HG03342 (cell line): ENCODE data around the gene CTNNB1.

Source experiments
- ATAC-seq: cut with Tn5 transposase; IDR thresholded peaks from one replicate; pipeline ENCODE4 v1.9.1; 2021; ENCODE audit warnings: mild to moderate bottlenecking, moderate library complexity; ENCODE audit not compliant: unreplicated experiment

CTNNB1 gene

DNA sequence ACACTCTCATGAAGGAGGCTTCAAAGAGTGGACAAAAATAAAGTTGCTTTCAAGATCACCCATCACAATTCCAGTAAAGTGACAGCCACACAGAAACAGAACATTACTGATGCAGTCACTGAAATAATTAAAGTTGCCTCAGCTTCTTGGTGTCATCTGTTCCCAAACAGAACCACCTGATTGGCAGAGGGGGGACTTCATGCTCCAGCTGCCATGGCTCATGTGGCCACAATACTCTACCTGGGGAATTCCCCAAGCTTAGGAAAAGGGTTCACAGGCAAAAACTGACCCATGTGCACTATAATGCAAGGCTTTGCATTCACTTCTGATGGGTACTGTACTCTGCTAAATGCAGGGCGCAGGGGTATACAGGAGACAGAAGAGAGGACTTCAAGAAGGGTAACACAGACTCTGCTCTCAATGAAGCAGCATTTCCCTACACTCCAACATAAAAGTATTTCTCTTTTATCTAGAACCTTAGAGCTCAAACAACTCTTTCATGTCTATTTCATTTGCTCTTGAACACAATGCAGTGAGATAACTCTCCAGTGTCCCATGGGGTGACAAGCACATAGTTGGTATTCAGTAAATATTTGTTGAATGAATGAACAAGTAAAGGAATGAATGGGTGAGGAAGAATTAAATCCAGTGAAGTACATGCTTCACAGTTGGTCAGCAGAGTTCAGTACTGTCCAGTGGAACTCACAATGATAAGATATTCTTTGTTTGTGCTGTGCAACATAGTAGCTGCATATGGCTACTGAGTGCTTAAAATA is 8.6 kb upstream of the CTNNB1 start:
- ATAC-seq, result no peak

DNA sequence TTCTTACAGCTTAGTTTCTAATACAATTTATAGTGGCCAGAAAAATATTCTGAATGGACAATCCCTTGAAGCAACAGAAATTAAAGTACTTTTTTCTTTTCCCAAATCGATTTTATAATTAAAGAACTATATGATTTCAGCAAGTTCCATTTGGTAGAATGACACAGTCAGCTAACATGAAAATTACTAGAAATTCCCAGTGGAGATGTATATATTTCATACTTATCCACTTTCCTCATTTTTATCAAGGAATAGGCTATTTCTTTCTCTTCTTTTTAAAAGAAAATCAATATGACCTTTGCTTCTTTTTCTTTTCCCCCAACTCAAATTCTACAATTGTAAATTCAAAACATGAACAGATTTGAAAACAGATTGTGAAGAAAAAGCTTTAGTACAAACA is 6.4 kb upstream of the CTNNB1 start:
- no peak for ATAC-seq

DNA sequence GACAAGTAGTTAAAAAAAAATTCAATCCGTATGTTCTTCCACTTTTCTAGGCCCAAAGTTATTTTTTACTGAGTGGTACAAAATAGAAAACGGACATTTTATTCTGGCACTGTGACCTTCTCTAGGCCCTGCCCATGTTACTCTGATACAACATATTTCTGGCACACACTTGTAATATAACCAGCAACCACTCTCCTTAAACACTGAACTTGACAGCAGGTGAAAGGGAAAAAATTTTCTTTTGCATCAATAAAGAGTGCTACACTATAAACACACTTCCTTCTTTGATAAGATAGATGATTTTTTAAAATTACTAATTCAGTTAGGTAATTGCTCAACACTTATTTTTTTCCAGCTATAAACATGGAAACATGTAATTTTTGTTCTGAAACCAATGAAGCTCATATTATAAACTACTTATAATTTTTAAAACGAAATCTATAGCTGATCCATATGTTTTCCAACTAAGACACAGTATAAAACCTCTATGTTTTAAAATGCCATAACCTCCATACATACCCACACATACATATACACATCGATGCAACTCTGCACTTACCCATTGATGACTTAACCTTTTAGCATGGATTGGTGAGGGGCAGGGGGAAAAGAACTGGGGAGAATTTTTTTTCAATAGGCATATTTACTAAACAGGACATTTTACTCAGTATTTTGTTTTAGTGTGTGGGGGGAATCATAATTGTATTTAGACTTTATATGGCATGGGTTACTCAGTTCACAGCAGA is 5.3 kb upstream of the CTNNB1 start:
- no peak for ATAC-seq

DNA sequence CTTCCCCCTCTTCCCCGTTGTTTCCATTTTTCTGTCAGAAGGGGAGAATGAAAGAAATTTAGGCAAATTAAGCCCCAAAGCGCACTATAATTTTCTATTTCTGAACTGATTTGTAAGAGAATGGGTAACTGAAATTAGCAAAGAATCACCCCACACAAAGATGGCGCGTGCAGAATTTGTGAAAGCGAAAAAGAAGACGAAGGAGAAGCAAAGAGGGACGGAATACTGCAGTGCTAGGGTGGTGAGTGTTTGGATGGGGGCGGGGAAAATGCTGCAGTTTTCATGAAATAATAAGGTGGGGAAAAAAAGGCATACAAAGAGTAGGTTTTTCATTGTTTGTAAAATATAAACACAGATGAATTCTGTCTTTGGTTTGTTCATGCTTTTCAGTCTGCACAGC is 4.6 kb upstream of the CTNNB1 start:
- ATAC-seq, result no peak

DNA sequence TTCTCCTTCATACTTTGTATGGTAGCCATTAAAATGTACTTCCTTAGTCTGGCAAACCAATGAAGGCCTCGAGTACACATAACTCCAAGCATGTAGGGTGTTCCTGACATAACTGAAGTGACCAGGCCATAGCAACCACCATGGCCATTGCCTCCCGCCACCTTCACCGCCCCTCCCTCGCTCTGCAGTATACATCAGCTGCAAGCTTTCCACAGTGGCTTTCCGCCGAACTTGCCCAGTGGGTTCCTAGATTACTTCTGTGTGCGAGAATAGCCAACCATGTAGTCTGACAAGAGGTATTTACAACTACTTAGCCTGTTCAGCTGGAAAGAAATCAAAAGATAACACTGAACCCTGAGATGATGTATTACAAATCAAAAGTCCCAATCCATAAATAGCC is 3.4 kb upstream of the CTNNB1 start:
- ATAC-seq, result no peak

DNA sequence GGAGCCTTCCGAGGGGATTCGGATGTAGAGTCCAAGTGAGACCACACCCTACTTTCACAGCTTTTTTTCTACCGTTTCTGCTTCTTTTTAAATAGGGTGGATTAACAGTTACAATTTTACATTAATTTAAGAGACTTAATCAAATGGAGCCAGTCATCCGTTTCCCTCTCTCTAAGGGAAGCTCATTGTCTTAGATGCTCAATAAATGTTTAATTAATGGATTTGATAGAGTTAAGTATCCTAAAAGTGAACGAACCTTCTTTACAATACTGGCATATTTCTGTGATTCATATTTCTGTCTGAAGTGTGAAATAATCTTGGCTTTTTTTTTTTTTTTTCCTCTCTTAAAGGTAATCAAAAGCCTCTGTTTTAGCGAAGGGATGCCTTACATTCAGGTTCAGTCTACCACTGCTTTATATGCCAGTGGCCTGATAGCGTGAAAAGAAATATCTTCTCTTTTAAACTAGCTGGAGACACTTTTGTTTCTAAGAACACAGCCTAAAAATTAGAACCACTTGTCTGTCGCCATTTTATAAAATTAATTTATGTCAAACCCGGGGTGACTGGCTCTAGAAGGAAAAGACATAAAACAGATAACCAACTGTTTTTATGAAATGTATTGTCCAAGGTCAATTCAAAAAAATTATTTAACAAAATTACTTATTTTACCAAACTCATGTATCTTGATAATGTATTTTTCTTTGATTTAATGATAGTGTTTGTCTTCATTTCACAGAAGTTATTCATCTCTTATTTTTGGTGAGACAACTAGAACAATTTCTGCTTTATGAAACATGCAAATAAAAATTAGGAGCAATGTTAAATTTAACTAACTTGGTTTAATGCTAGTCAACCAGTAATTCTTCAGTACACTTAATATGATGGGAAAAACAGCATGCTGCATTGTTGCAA is 2.5 kb upstream of the CTNNB1 start:
- ATAC-seq, result no peak

DNA sequence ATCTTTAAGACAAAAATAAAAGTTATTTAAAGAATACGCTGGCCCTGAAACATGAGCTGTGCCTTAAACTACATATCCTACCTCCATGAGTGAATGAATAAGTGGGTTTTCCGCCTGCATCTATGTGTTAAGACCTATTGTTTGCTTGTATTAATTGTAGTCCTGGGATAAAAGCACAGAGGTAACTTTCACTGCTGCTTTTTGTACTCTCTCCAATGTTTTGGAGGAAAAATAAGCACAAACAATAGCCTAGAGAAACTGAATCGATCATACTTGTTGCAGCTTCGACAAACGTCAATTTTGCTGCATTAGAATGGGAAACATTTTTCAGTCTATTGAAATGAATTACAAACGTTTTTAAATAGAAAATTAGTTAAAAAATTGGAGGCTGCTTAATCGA is 1.3 kb upstream of the CTNNB1 start:
- no peak for ATAC-seq

DNA sequence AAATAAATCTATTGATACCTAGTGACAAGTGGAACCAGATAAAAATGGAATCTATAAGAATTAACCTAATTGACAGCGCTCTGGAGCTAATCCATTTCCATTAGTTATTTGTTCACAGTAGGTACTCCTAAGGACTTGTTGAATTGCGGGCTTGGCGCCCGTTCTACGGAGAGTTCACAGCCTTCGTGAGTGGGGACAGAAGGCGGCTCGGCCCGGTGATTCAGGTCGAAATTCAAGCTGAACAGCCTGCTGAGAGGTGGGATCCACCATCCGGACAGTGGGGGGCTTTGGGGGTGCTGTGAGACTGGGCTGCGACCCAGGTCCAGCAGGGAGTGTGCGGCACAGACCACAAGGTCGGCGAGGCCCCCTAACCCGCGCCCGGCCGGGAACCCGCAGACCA is 779 bp upstream of the CTNNB1 start:
- no peak for ATAC-seq

DNA sequence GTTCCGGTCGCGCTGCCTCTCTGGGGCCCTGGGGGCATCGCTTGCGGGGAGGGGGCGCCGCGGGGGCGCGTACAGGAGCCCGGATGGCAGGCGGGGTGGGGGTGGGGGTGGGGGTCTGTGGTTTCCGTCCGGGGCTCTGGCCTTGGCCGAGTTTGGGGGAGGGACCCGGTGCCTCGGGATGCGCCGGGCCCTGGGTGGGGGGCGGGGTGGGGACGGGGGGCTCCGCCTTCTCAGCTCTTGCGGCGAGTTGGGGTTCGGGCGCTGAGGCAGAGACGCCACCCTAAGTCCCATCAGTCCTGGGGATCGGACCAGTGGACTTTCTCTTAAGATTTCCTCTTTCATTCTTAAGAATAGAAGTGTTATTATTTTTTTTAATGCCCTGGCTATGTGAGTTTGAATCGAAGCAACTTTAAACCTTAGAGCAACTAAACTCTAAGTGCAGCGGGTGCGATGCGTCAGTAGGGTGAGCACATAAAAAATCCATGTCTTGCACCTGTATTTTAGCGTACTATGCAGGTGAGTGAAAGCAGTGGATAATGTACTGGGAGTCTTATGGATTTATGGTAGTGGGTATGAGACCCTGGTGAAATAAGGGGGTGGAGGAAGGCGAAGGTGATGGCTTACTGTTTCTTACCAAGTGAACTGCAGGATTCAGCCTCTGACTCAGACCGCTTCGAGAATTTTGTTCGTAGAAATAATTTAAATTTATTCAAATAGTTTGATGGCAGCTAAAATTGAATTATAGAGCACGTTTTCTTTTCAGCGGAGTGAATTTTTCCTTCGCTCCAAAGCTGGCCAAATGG is 762 bp downstream of the CTNNB1 start:
- ATAC-seq, result peak; percentile 20

DNA sequence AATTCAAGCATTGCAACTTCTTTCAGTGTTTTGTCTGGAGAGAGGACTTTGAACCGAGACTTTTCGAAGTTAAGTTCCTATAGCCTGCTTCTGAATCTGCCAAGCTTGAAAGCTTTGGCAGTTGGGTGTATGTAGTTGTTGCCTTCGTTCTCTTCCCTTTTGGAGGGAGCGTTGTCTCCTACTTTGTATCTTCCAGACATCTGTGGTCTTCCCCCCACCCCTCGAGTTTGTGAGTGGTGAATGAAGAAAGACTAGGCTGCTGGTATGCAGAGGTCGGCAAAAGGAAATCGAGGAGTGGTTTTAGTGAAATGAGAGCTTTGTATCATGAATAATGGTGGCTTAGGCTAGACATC is 1.3 kb downstream of the CTNNB1 start:
- no peak for ATAC-seq

DNA sequence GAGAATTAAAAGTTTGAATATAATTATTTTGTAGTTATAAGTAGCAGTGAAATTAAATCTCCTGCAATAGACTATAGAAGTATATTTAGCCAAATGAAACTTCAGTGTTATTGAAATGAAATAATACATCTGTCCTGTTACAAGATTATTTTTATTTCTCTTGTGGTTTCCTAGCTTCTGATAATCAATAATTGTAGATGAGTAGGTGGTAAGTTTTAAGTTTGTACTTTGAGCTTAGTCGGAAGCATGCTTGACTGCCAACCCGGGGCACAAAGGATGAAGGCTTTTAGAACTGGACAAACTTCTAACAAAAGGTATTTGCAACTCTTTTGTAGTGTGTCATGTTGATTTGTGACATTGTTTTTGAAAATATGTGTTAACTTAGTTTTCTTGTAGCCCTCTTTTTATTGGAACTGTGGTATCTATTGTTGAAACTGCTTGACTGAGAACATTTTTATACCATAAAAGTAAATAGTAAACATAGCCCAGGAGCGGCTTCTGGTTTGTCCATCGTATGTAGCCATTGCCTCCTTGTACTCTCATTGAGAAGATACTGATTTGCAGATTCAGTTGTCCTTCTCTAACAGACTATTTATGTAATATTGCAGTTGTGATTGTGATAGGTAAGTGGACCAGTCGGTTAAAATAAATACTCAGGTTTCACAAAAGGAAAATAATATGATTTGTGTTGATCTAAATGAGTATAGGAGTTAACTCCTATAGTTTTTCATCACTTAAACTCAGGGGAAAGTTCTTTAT is 2.9 kb downstream of the CTNNB1 start:
- ATAC-seq, result no peak

DNA sequence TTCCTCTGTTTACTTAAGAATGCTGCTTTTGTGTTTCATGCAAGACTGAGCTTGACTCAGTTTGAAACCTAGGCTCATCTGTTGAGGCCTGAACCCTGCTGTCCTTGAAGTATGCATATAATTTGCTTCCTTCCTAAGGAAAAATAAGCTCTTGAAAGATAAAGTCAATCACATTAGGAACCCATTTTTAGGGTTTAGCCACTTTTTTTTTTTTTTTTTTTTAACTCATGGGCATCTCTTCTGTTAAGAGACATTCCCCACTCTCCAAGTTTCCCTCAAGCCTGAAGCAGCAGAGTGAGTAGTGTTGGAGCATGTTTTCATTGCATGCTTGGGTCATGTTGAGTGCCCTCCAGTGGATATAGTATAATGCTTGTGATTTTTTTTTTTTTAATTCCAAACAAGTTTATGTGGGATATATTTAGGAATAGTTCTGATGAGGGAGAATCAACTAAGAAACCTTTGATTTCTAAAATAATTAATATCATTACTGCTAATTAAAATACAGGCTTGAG is 3.6 kb downstream of the CTNNB1 start:
- ATAC-seq, result no peak

DNA sequence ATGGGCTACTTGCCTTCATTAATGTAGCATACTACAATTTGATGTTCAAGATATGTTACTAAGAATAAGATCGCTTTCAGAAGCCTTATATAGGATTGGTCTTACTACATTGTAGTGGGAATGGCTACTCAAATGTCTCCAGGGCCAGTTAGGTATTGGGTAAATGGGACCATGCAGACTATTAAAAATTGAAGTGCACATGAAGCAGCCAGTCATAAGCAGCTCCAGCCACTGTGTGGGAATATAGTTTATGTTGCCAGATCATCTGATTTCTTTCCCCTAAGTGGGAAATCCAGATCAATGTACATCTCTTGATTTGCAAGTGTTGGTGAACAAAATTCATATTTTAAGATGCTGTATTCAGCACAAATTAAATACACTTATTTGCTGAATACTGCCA is 5.1 kb downstream of the CTNNB1 start:
- ATAC-seq, result no peak

DNA sequence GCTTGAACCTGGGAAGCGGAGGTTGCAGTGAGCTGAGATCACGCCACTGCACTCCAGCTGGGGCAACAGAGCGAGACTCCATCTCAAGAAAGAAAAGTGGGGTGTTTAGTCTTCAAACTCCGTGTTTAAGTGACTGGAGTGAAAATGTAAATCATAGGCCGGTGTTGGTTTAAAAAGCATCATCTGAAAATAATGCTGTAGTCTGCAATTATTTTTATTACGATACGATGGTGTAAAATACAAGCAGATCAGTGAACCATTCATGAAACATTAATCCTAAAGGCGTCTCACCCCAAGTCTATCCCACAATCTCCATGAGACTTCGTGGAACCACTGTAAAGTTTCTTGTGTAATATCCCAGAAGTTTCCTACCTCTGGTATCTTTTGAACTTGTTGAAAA is 6.3 kb downstream of the CTNNB1 start:
- ATAC-seq, result no peak

DNA sequence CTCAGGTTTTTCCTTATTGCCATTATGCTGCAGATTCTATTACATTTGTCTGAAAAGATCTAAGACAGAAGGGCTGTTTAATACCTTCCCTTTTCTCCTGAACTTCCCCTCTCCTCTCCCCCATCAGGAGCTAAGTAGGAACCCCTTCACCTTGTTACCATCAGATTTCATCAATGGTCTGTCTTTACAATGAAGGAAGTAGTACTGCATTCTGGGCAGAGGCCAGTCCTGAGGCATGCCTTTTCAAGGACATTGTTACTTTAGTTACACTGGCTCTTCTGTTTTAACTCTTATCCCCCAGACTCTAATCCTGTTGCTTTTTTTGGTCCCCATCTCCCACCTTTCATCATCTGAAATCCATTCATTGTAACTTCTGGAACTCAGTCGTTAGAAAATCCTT is 8.1 kb downstream of the CTNNB1 start:
- ATAC-seq, result no peak

DNA sequence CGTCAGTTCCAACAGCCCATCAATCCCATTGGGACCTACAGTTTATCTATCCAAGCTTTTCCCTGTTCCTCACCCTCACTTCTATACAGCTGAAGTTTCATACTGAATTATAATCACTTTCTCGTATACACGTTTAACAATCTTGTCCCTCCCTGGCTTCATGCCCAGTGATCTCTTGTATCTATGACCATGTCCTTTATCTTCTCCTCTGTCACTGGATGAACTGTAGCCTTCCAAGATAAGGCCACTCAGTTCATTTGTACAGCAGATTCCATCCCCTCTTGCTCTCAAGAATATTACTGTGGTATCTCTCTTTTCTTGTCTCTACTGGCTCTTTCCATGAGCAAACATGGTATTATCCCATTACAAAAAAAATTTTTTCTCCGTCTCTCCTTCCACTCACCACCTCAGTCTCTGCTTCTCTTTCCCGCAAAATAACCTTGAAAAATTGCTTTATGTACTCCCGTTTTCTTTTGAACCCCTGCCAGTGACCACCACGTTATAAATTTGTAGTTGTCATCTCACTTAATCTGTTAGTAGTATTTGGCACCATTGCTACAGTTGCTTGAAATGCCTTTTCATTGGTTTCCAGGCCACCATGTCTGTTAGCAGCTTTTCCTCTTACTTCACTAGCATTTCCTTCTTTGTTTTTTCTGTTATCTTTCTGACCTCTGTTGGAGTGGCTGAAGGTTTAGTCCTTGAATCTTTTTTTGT is 9.4 kb downstream of the CTNNB1 start:
- ATAC-seq, result no peak

DNA sequence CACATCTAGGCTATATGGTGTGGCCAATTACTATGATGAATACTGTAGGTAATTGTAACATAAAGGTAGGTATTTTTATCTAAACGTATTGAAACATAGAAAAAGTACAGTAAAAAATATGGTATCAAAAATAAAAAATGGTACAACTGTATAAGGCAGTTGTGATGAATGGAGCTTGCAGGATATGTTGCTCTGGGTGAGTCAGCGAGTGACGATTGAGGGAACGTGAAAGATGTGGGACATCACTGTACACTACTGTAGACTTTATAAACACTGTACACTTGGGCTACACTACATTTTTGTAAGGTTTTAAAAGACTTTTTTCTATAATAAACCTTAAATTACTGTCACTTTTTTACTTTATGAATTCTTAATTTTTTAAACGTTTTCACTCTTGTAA is 10.3 kb downstream of the CTNNB1 start:
- ATAC-seq, result no peak

DNA sequence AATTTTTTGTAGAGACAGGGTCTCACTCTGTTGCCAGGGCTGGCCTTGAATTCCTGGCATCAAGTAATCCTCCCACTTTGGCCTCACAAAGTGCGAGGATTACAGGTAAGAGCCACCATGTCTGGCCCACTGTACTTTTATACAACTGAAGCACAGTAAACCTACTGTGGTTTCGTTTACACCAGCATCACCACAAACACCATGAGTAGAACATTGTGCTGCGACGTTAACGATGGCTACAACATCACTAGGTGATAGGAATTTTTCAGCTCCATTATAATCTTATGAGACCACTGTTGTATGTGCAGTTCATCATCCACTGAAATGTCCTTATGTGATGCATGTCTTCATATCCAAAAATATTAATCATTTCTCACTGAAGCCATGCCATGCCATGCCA is 11.7 kb downstream of the CTNNB1 start:
- no peak for ATAC-seq

DNA sequence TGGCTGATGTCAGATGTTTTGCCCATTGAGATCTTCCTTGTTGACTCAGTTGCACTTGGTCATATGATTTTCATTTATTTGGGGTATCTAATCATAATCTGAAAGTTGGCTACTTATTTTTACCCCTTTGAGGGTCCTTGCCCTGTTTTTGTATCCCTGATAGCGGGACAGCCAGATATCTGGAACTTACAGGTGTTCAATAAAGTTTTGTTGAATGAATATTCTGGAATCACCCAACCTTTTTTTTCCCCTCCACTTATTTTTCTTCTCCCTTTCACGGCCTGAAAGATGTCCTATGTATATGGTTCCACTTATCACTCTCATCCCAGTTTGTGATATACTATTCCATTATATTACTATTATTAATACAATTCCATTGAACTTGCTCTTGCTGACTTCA is 12.8 kb downstream of the CTNNB1 start:
- no peak for ATAC-seq
